DMS153 treated with DMSO at 0.1 percent for 48 hours (cell line): Measurements from ENCODE around the gene MFN1.

Experiments used
- DNase-seq: peaks from one replicate; lab custom pipeline; 2025; ENCODE audit not compliant: unreplicated experiment; lab: John Stamatoyannopoulos, UW

Gene MFN1

DNA sequence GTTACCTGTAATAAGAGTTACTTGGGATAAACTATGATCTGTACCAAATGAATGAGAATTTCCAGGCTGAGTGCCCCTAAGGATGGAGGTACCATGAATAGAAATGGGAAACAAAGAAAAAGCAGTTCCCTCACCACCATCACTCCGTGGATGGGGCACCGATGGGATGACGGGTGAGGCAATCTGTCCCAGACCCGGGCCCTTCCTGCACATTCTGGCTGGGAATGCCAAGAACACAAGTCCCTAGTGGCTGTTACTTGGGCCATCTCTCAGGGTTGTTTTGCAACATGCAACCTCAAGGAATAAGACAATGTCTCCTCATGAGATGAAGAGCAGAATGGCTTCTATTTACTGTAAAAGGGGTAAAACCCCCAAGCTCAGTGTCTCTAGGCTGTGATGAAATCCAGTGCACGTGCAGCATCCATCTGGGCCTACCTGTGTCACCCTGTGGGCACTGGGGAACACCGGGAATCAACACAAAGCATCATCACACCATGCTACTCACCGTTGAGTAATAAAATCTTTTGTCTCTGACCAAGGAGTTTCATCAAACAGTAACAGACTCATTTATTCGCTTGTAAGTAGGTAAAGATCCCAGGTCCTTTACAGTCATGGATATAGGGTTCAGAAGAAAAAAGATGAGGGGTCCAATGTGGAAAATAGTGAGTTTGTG is 81.5 kb downstream of the MFN1 start:
- DNase-seq, result no peak

GRCh38 chr3:179430277-179430870 is 82.9 kb downstream of the MFN1 start:
- no peak for DNase-seq

GRCh38 chr3:179432021-179432420 is 84.5 kb downstream of the MFN1 start:
- no peak for DNase-seq

DNA sequence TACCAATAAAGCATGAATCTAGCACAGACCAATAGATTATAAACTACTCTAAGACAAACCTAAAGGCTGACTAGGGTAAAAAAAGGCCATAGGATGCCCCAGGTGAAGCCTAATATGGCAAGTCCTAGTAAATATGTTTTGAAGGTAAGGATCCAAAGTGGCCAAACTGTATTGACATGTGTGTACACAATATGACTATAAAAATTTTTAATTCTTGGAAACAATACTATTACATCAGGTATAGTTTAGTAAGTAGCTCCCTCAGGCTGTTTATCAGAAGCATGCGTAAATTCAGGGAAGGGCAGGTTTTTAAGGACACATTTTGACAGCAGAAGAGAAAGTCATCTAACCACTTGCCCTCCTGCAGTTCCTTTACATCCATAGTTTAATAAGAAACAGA is 84.9 kb downstream of the MFN1 start:
- DNase-seq, result no peak

- DNase-seq, result no peak
These were observed 89.0 kb downstream of the MFN1 start for GRCh38 chr3:179436517-179436916.

- DNase-seq, result no peak
These were observed 91.3 kb downstream of the MFN1 start for GRCh38 chr3:179438841-179439240.
